Activated naive CD4-positive, alpha-beta T cell treated with anti-CD3 and anti-CD28 coated beads for 36 hours (primary cell): ENCODE results near the gene DDAH1. TPM values are rescaled to one million over a fixed set of nuclear protein-coding genes. Genes with fewer than 3 reads are reported as not detected.

Experiments
- CTCF ChIA-PET: fragments of 350-600 bp; sonication (Branson Sonifier 250); formaldehyde crosslinking; loops from one replicate; lab custom pipeline; 2021; ENCODE audit warnings: antibody characterized with exemption; lab: Charles Lee
- DNase-seq: peaks from one replicate; pipeline ENCODE4 v3.0.0-alpha.2; 2020
- H3K27ac Mint-ChIP-seq: one replicate; pipeline ENCODE4 v1.8.0; 2021; ENCODE audit warnings: mild to moderate bottlenecking, mixed read lengths
- H3K27me3 Mint-ChIP-seq: one replicate; pipeline ENCODE4 v1.8.0; 2021; ENCODE audit warnings: low read depth, mixed read lengths
- H3K36me3 Mint-ChIP-seq: one replicate; pipeline ENCODE4 v1.8.0; 2021; ENCODE audit warnings: low read depth, mixed read lengths
- H3K4me1 Mint-ChIP-seq: one replicate; pipeline ENCODE4 v1.8.0; 2021; ENCODE audit warnings: low read depth, mixed read lengths
- H3K4me3 Mint-ChIP-seq: one replicate; pipeline ENCODE4 v1.8.0; 2021; ENCODE audit warnings: mild to moderate bottlenecking, moderate library complexity, mixed read lengths
- H3K9me3 Mint-ChIP-seq: one replicate; pipeline ENCODE4 v1.8.0; 2021; ENCODE audit warnings: mixed read lengths
- intact Hi-C: fragments of 100-400 bp; cut with micrococcal nuclease; formaldehyde crosslinking; loops from one replicate; pipeline ENCODE4 v1.15.1; 2023
- total RNA-seq, 2 experiments: library from RNA; stranded (reverse); gene quantifications; one replicate each; pipeline ENCODE4 v1.2.3, GENCODE V29; 2021

Gene DDAH1
- total RNA-seq, 2 experiments from 2014 or later, result not detected

DNA sequence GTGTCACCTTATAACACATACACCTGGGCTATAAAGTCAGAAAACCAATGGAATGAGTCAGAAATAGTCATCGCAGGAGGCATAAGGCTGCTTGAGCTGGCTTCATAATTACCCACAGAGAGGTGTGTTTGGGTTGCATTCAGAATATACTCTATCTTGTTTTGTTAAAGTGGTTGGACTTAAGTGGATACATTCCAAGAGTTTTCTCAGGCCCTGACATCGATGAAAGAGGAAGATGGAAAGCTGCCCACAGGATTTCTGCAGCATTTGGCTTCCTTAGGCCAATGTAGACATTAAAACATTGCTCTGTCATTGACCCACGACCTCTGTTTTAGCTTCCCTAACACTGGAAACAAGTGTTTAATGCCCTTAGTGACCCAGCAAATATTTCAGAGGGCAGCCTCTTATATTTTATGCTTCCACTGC is 169.9 kb downstream of the DDAH1 start:
- Mint-ChIP-seq H3K36me3 (no peaks in the 10 kb centered on the region), H3K27me3 (peaks cover 12% of the 10 kb centered on the region), H3K4me1 (peaks cover 19% of the 10 kb centered on the region), H3K9me3 (no peaks in the 10 kb centered on the region), H3K27ac (no peak overlapping the region), H3K4me3 (no peak overlapping the region)
- CTCF ChIA-PET, result no interaction called here
- DNase-seq, result no peak
- intact Hi-C loops, result loop anchor here (5.0 kb wide), 1 partner anchor 412 kb away; the partner anchor contains the start of gene ZNHIT6

DNA sequence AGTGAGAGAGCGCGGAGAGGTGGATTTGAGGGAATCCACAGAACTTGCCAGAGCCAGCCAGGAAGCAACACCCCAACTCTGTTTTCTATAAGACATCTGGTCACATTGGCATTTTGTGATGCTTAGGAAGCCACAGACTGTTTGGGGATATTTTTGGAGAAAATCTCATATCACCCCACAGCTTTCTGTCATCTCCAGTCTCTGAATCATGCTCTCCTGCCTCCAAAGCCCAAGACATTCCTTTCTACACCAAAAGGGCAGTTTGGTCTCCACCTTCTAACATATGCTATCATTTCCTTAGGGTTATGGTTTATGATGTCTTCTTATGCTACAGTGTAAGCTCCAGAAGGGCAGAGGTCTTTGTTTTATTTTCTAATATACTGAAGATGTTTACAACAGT is 174.1 kb downstream of the DDAH1 start:
- CTCF ChIA-PET, result no interaction called here
- DNase-seq, result no peak
- Mint-ChIP-seq H3K4me3 (no peak overlapping the region), H3K36me3 (no peaks in the 10 kb centered on the region), H3K9me3 (no peaks in the 10 kb centered on the region), H3K4me1 (peaks cover 7% of the 10 kb centered on the region), H3K27me3 (peaks cover 9% of the 10 kb centered on the region), H3K27ac (no peak overlapping the region)
- intact Hi-C loops, result no loop called here

DNA sequence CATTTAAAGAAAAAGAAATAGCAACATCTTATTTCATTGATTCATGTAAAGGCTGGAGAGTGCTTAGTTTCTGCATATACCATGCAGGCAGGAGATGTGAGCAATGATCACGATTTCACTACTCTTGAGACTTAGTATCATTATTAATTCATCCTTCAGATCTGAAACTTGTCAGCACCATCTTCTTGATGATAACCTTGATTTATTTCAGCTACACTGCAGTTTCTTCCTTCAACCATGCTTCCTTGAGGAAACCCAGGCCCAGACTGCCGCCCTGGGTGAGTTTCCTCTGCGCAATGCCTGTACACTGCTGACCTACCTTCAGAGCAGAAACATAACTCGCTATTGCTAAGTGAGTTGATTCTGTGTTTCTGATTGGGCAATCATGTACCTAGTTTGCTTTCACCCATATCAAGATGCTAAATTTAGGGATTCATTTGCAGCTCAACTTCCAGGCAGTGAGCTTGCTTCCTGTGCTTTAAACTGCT is 175.1 kb downstream of the DDAH1 start:
- DNase-seq, result no peak
- Mint-ChIP-seq H3K27ac (no peak overlapping the region), H3K36me3 (no peaks in the 10 kb centered on the region), H3K27me3 (peaks cover 9% of the 10 kb centered on the region), H3K4me1 (peaks cover 7% of the 10 kb centered on the region), H3K9me3 (no peaks in the 10 kb centered on the region), H3K4me3 (no peak overlapping the region)
- intact Hi-C loops, result loop anchor here (1.0 kb wide), 1 partner anchor 8 kb away; no protein-coding TSS in a partner anchor
- CTCF ChIA-PET, result no interaction called here

DNA sequence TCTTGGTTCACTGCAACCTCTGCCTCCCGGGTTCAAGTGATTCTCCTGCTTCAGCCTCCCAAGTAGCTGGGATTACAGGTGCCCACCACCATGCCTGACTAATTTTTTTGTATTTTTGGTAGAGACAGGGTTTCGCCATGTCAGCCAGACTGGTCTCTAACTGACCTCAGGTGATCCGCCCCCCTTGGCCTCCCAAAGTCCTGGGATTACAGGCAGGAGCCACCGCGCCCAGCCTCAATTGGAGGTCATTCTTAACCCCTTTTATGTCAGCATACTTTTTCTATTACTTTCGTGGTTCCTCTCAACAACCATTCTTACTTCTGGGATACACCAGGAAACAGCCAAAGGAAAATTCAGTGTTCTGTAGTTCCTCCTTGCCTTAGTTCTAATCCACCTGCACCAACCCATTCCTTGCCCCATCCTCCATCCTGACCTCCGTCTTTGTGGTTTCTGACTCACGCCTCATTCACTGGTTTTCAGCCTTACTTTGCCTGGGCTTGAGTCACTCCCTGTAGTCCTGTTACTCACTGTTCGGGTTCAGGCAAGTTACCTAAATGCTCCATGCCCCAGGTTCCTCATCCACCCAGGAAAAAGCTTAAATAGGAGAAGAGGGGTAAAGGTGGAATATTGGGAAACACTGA is 175.6 kb downstream of the DDAH1 start:
- CTCF ChIA-PET, result no interaction called here
- Mint-ChIP-seq H3K36me3 (no peaks in the 10 kb centered on the region), H3K27ac (no peak overlapping the region), H3K4me3 (no peak overlapping the region), H3K9me3 (no peaks in the 10 kb centered on the region), H3K4me1 (peaks cover 7% of the 10 kb centered on the region), H3K27me3 (peaks cover 9% of the 10 kb centered on the region)
- intact Hi-C loops, result loop anchor here (1.0 kb wide), 1 partner anchor 9 kb away; no protein-coding TSS in a partner anchor
- peak; percentile 48 for DNase-seq

DNA sequence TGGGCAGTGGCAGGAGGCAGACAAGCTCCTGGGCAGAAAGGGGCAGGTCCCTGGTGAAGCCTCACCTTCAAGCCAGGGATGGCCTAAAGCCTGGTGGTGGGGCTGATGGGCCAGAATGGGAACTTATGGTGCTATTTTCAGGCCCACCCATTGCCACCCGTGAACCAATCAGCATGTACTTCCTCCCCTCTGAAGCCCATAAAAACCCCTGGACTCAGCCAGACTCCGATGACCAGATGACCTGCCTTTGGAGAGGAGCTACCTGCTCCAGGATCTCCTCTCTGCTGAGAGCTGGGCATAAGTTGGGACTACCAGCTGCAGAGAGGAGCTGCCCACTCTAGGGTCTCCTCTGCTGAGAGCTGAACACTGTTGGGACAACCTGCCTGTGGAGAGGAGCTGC is 180.8 kb downstream of the DDAH1 start:
- H3K4me1 Mint-ChIP-seq, result peaks cover 5% of the 10 kb centered on the region
- H3K36me3 Mint-ChIP-seq, result no peaks in the 10 kb centered on the region
- H3K27ac Mint-ChIP-seq, result no peak overlapping the region
- no peaks in the 10 kb centered on the region for H3K27me3 Mint-ChIP-seq
- CTCF ChIA-PET, result interaction anchor here (1.2 to 1.6 kb wide), 2 partner anchors 25 to 29 kb away, joined by 3 to 5 read pairs; partner anchors contain the start of gene C1orf52
- no peaks in the 10 kb centered on the region for H3K9me3 Mint-ChIP-seq
- intact Hi-C loops, result no loop called here
- no peak for DNase-seq
- H3K4me3 Mint-ChIP-seq, result no peak overlapping the region

DNA sequence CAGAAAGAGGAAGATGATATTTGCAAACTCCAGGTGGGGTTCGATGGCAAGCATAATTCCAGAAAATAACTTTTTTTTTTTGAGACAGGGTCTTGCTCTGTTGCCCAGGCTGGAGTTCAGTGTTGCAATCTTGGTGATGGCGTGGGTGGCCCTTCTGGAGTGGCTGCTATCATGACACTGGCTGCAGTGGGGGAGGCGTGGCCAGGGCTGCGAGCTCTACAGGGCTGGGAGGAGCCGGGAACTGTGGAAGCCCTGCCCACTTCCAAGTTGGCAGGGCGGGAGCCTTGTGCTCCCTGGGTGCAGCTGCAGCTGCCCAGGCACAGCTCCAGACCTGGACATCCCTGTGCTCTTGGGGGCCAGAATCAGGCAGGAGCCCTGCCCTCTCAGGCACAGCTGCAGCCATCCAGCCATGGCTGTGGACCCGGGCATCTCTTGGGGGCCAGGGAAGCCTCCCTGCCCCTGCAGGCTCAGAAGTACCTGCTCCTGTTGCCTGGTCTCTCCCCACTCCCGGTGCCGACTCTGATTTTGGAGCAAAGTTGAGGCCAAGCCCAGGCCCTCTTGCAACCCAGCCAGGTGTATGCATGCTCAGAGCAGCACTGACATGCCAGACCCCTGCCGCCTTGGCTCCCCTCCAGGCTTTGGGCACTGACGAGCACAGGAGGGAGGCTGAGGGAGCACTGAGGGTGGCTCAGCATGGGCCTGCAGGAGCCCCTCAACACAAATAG is 181.3 kb downstream of the DDAH1 start:
- H3K9me3 Mint-ChIP-seq, result no peaks in the 10 kb centered on the region
- peaks cover 11% of the 10 kb centered on the region for H3K4me1 Mint-ChIP-seq
- H3K36me3 Mint-ChIP-seq, result no peaks in the 10 kb centered on the region
- DNase-seq, result no peak
- intact Hi-C loops, result no loop called here
- no peak overlapping the region for H3K4me3 Mint-ChIP-seq
- no peak overlapping the region for H3K27ac Mint-ChIP-seq
- CTCF ChIA-PET, result interaction anchor here (0.7 kb wide), 1 partner anchor 281 kb away, joined by 5 read pairs; no protein-coding TSS in a partner anchor
- H3K27me3 Mint-ChIP-seq, result no peaks in the 10 kb centered on the region

DNA sequence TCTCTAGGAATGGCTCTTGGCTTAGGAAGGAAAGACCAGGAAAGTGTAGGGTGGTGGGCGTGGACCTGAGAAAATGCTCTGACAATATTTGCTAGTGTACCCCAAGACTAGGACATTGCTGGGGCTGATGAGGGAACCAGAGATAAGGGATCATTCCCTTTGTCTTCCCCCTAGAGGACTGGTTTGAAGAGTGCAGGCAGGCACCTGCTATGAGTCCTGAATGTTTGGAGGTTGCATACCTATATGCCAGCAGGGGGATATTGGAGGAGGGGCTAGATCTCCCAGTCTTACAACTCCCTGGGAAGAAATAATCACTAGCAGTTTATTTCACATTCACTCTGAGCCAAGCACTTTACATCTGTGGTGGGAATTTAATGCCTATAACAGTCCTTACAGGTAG is 182.5 kb downstream of the DDAH1 start:
- CTCF ChIA-PET, result interaction anchor here (1.1 kb wide), 1 partner anchor 28 kb away, joined by 4 read pairs; no protein-coding TSS in a partner anchor
- H3K27me3 Mint-ChIP-seq, result no peaks in the 10 kb centered on the region
- peaks cover 11% of the 10 kb centered on the region for H3K4me1 Mint-ChIP-seq
- no peak overlapping the region for H3K27ac Mint-ChIP-seq
- intact Hi-C loops, result no loop called here
- no peaks in the 10 kb centered on the region for H3K36me3 Mint-ChIP-seq
- H3K9me3 Mint-ChIP-seq, result no peaks in the 10 kb centered on the region
- no peak overlapping the region for H3K4me3 Mint-ChIP-seq
- DNase-seq, result no peak

DNA sequence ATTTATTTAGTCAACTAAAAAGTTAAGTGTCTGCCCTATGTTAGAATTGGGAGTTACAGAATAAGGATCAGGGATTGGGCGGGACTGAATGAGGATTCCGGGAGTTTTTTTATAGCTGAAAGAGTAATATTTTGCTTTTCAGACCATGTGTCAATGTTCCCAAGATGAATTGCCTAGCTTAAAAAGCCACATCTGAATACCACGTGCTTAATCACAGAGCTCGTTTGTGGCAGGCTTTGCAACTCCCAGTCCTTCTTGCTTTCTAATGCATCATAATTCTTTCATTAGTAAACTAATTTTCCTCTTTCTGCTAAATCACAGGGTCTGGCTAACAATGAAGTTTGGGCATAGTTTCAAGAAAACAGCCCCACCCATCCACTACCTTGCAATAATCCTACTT is 184.3 kb downstream of the DDAH1 start:
- Mint-ChIP-seq H3K27ac (no peak overlapping the region), H3K4me3 (no peak overlapping the region), H3K4me1 (peaks cover 16% of the 10 kb centered on the region), H3K36me3 (no peaks in the 10 kb centered on the region), H3K9me3 (no peaks in the 10 kb centered on the region), H3K27me3 (no peaks in the 10 kb centered on the region)
- intact Hi-C loops, result no loop called here
- CTCF ChIA-PET, result interaction anchor here (0.7 kb wide), 1 partner anchor 23 kb away, joined by 4 read pairs; no protein-coding TSS in a partner anchor
- DNase-seq, result no peak

DNA sequence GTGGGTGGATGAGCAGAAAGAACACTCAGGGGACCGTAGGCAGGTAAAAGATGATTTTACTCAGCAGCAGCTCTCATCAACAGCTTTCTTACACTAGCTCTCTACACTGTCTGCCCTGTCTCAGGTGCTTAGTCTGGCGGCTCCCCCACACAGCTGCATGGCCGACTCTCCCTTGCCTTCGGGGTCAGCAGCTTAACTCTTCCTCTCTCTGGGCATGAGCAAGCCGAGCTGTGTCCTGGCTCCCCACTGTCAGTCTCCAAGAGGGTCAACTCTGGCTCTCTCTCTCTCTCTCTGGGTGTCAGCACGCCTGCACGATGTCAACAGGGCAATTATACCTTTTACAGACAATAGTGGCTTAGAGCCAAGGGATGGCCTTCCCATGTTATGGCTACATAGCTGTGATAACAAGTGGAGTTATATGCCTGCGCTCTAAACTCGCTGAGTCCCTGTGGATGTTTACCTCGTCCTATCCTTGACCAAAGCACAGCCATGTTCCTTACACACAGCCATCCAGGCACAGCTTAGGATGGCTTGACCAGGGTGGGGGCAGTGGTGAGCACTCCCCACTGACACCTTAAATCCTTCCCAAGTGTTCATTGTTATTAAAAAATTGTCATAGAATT is 185.4 kb downstream of the DDAH1 start:
- CTCF ChIA-PET, result no interaction called here
- Mint-ChIP-seq H3K27ac (no peak overlapping the region), H3K4me3 (no peak overlapping the region), H3K4me1 (peaks cover 27% of the 10 kb centered on the region), H3K9me3 (no peaks in the 10 kb centered on the region), H3K27me3 (no peaks in the 10 kb centered on the region), H3K36me3 (no peaks in the 10 kb centered on the region)
- intact Hi-C loops, result loop anchor here (1.0 to 10.0 kb wide), 9 partner anchors 301 to 1775 kb away; partner anchors contain the start of genes CCN1, CTBS, PRKACB and SAMD13
- no peak for DNase-seq

DNA sequence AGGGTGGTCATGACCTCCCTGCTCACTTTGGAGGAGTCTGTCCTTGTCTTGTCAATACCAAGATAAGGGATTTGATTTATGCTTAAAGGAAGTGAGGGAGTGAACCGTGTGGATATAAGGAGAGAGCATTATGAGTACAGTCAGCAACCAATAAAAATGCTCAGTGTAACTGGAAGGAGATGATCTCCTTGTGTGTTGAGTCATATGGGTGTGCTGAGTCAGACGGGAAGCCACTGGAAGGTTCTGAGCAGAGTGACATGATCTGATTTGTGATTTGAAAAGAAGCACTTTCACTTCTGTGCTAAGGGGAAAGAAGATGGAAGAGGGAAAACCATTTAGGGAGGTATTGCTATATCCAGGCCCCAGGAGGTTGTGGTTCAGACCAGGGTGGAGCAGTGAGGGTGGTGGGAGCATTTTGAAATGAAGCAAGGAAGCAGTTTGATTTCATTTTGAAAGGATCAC is 186.1 kb downstream of the DDAH1 start:
- intact Hi-C loops, result loop anchor here (1.0 to 10.0 kb wide), 9 partner anchors 301 to 1774 kb away; partner anchors contain the start of genes CCN1, CTBS, PRKACB and SAMD13
- Mint-ChIP-seq H3K9me3 (no peaks in the 10 kb centered on the region), H3K27me3 (no peaks in the 10 kb centered on the region), H3K36me3 (peaks cover 4% of the 10 kb centered on the region), H3K27ac (peak overlapping the region; percentile 17), H3K4me3 (no peak overlapping the region), H3K4me1 (peaks cover 34% of the 10 kb centered on the region)
- peak; percentile 78 for DNase-seq
- CTCF ChIA-PET, result no interaction called here

DNA sequence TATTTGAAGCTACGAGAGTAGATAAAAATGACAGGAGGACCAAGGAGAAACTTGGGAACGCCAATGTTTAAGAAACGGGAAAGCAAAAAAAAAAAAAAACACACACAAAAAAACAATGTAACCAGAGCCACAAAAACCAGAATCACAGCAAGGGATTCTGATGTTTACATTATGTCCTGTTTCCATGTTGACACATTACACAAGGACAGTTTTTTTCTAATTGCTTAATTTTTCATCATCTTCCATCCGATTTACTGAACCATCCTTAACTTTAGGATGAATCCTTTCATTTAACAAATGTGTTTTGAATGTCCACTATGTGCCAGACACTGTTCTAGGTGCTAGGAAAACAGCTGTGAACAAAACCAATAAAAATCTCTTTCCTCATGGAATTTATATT is 187.2 kb downstream of the DDAH1 start:
- Mint-ChIP-seq H3K4me3 (no peak overlapping the region), H3K27me3 (no peaks in the 10 kb centered on the region), H3K4me1 (peaks cover 45% of the 10 kb centered on the region), H3K9me3 (no peaks in the 10 kb centered on the region), H3K36me3 (peaks cover 10% of the 10 kb centered on the region), H3K27ac (no peak overlapping the region)
- intact Hi-C loops, result loop anchor here (2.0 to 10.0 kb wide), 11 partner anchors 423 to 1773 kb away; partner anchors contain the start of genes CTBS, PRKACB, SAMD13 and SH3GLB1
- CTCF ChIA-PET, result interaction anchor here (3.1 kb wide), 1 partner anchor 19 kb away, joined by 29 read pairs; the partner anchor contains the start of gene C1orf52
- no peak for DNase-seq
